ENCODE measurements around the gene SOS2. TPM values are rescaled to one million over a fixed set of nuclear protein-coding genes. Genes with fewer than 3 reads are reported as not detected.

Gene SOS2
- total and polyA plus RNA-seq, 2 of the 8 experiments (the other 6 are each of a cell fraction or from before 2014, with no cell fraction given) = 2.8 to 12.7 TPM

DNA sequence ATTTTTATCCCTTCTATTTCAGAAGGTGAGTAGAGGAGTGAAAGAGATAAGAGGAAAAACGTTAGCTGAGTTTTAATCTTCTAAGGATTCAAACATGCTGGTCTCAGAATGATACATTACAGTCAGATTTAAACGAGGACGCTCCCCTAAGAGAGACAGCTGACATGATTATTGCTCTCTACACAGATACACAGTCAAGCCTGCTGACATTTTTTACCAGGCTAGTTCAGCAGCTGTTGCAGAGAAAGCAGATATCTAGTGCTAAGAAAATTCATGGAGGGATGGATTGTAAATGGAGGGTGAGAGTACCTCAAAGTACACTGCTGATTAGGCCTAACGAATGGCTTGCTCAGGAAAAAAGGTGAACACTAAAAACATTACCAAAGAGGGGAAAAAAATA is 31.9 kb upstream of the SOS2 start:
- Histone ChIP-seq H2BK5ac (ENCODE audit: low read depth, low read length) (no peak overlapping the region), H4K8ac (ENCODE audit: extremely low read depth, insufficient read depth, low read length) (no peak overlapping the region), H3K14ac (ENCODE audit: insufficient read length) (no peak overlapping the region), H3K36me3 (ENCODE audit: control insufficient read depth in 2 of 4, insufficient read depth in 4 of 4, low read length in 3 of 4) (peaks cover 0 to 6% (median 4%) of the 10 kb centered on the region in 4 experiments; a peak in 5 of 8 replicates), H3K23me2 (ENCODE audit: low read depth, low read length) (no peaks in the 10 kb centered on the region), H3K4me3 (ENCODE audit: extremely low read depth in 1 of 4, insufficient read depth in 2 of 4, low read depth in 3 of 4, low read length in 4 of 4) (no peak overlapping the region), H3K79me1 (ENCODE audit: low read depth, low read length) (no peaks in the 10 kb centered on the region), H3K27me3 (replicated peaks in 1 of 4; ENCODE audit: control insufficient read depth in 3 of 4, extremely low read depth in 1 of 4, insufficient read depth in 3 of 4, low read length in 3 of 4) (no peaks in the 10 kb centered on the region), H3K9ac (replicated peaks in 1 of 4; ENCODE audit: extremely low read depth in 1 of 4, low read depth in 3 of 4, low read length in 3 of 4) (no peak overlapping the region), H4K5ac (ENCODE audit: insufficient read length, low read depth, low read length) (no peak overlapping the region), H3K23ac (ENCODE audit: insufficient read length) (no peak overlapping the region), H3K4ac (replicated peaks; ENCODE audit: insufficient read length, low read depth, low read length) (no peak overlapping the region), H2BK120ac (replicated peaks; ENCODE audit: low read depth, low read length) (no peak overlapping the region), H3K79me2 (ENCODE audit: control insufficient read depth in 1 of 2, insufficient read depth in 2 of 2, low read length in 2 of 2) (no peaks in the 10 kb centered on the region), H4K20me1 (replicated peaks in 1 of 2; ENCODE audit: control insufficient read depth in 1 of 2, insufficient read depth in 2 of 2, low read length in 2 of 2) (no peaks in the 10 kb centered on the region), H2BK15ac (ENCODE audit: low read length) (no peak overlapping the region), H2BK12ac (ENCODE audit: low read depth, low read length) (no peak overlapping the region), H3K9me3 (ENCODE audit: insufficient read depth in 2 of 2, low read depth in 1 of 2, low read length in 1 of 2) (no peaks in the 10 kb centered on the region), H2BK20ac (ENCODE audit: low read length) (no peak overlapping the region), H3K27ac (ENCODE audit: low read depth, low read length) (no peak overlapping the region), H2AFZ (ENCODE audit: low read length) (no peak overlapping the region), H2AK5ac (ENCODE audit: low read depth, low read length) (no peak overlapping the region), H4K91ac (replicated peaks; ENCODE audit: insufficient read length, low read length) (no peak overlapping the region), H3K4me2 (ENCODE audit: insufficient read depth in 1 of 2, low read depth in 2 of 2, low read length in 2 of 2) (no peak overlapping the region), H3K18ac (ENCODE audit: extremely low read depth, low read length) (no peak overlapping the region), H3K56ac (replicated peaks; ENCODE audit: insufficient read length, low read depth, low read length) (no peak overlapping the region), H3K4me1 (replicated peaks in 1 of 4; ENCODE audit: control insufficient read depth in 3 of 4, insufficient read depth in 4 of 4, low read length in 3 of 4) (no peaks in the 10 kb centered on the region)
- 84% methylated on average over 4 of the region's 4 CpGs; no CpG with 5 or more reads in 1 of the 2 experiments for WGBS, 2 experiments (ENCODE audit: extremely low coverage in 1 of 2, insufficient coverage in 1 of 2, insufficient read length in 1 of 2, insufficient replicate concordance in 2 of 2, low coverage in 1 of 2, low lambda C conversion rate in 2 of 2, missing lambda C conversion rate in 1 of 2)
- DNase-seq (ENCODE audit: low read depth in 1 of 2, low spot score in 2 of 2) (no peak), FAIRE-seq (no peak)
- CTCF ChIA-PET (ENCODE audit: partially characterized antibody) = interaction anchor here (0.5 kb wide), 1 partner anchor 46 kb away, joined by 3 read pairs; no protein-coding TSS in a partner anchor
- POLR2A ChIA-PET (ENCODE audit: partially characterized antibody) = no interaction called here
- TF ChIP-seq RXRA (IDR thresholded peaks at IDR 0.05; ENCODE audit: insufficient read depth, low read depth, low read length) = no peak
- TF ChIP-seq, protein P1, sequence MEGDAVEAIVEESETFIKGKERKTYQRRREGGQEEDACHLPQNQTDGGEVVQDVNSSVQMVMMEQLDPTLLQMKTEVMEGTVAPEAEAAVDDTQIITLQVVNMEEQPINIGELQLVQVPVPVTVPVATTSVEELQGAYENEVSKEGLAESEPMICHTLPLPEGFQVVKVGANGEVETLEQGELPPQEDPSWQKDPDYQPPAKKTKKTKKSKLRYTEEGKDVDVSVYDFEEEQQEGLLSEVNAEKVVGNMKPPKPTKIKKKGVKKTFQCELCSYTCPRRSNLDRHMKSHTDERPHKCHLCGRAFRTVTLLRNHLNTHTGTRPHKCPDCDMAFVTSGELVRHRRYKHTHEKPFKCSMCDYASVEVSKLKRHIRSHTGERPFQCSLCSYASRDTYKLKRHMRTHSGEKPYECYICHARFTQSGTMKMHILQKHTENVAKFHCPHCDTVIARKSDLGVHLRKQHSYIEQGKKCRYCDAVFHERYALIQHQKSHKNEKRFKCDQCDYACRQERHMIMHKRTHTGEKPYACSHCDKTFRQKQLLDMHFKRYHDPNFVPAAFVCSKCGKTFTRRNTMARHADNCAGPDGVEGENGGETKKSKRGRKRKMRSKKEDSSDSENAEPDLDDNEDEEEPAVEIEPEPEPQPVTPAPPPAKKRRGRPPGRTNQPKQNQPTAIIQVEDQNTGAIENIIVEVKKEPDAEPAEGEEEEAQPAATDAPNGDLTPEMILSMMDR (IDR thresholded peaks at IDR 0.05; ENCODE audit: control extremely low read depth in 1 of 3, insufficient read depth in 1 of 3, low read depth in 1 of 3, low read length in 3 of 3) = no peak
- no peak for TF ChIP-seq CEBPB (IDR thresholded peaks at IDR 0.05; ENCODE audit: low read depth, low read length)
- TF ChIP-seq JUND (IDR thresholded peaks at IDR 0.05; ENCODE audit: low read length) = no peak
- no peak for TF ChIP-seq SIN3A (conservative IDR thresholded peaks at IDR 0.05 in 1 of 2, IDR thresholded peaks at IDR 0.05 in 1 of 2; ENCODE audit: low read depth in 1 of 2, low read length in 2 of 2)
- no peak for TF ChIP-seq EZH2 (IDR thresholded peaks at IDR 0.05; ENCODE audit: low read depth, low read length, severe bottlenecking)
- TF ChIP-seq, protein P2, sequence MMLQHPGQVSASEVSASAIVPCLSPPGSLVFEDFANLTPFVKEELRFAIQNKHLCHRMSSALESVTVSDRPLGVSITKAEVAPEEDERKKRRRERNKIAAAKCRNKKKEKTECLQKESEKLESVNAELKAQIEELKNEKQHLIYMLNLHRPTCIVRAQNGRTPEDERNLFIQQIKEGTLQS (IDR thresholded peaks at IDR 0.05; ENCODE audit: insufficient read depth, low read depth, low read length) = no peak
- no peak for TF ChIP-seq EGR1 (IDR thresholded peaks at IDR 0.05; ENCODE audit: borderline replicate concordance, low read depth, low read length)
- TF ChIP-seq GTF2F1 (IDR thresholded peaks at IDR 0.05; ENCODE audit: borderline replicate concordance, low read depth, low read length) = no peak
- no peak for TF ChIP-seq TEAD4 (IDR thresholded peaks at IDR 0.05; ENCODE audit: low read depth, low read length)
- TF ChIP-seq, protein P3, sequence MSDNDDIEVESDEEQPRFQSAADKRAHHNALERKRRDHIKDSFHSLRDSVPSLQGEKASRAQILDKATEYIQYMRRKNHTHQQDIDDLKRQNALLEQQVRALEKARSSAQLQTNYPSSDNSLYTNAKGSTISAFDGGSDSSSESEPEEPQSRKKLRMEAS (IDR thresholded peaks at IDR 0.05) = no peak

Measured in H1 (cell line).